IMR-90 (cell line): Measurements from ENCODE around the gene TPX2. TPM values are rescaled to one million over a fixed set of nuclear protein-coding genes. Genes with fewer than 3 reads are reported as not detected.

ENCODE experiments used
- ATAC-seq: fragments of 200-7000 bp; cut with Tn5 transposase; 2 replicates; pipeline ENCODE4 v1.9.1; 2020; ENCODE audit warnings: low read depth, mild to moderate bottlenecking, moderate library complexity
- BruUV-seq: library from RNA; stranded (reverse); fragments of 400-500 nt; replicated peaks from 2 replicates; lab custom pipeline; 2021; lab: Mats Ljungman, UMichigan
- CTCF ChIA-PET: fragments of 300-600 bp; formaldehyde crosslinking; extraction: SDS; loops from one replicate; lab custom pipeline; 2021; ENCODE audit warnings: antibody characterized with exemption; lab: Yijun Ruan, JAX
- POLR2A ChIA-PET: fragments of 300-600 bp; sonication (Branson Sonifier 250); formaldehyde crosslinking; loops from one replicate; lab custom pipeline; 2022; ENCODE audit warnings: antibody characterized with exemption; ENCODE audit not compliant: unreplicated experiment; lab: Charles Lee
- DNase-seq: peaks from one replicate; pipeline ENCODE4 v3.0.0; 2013
- H2AFZ ChIP-seq: replicated peaks from 2 replicates; pipeline ENCODE3; 2013; ENCODE audit warnings: low read length, mild to moderate bottlenecking; ENCODE audit not compliant: poor library complexity
- H2AK5ac ChIP-seq: 2 replicates; pipeline ENCODE4 v1.6.1; 2013; ENCODE audit warnings: low read depth, low read length, inconsistent platforms
- H2AK9ac ChIP-seq: replicated peaks from 2 replicates; pipeline ENCODE3; 2013; ENCODE audit warnings: mild to moderate bottlenecking, low read depth, low read length, moderate library complexity; ENCODE audit not compliant: poor library complexity
- H2BK120ac ChIP-seq: 2 replicates; pipeline ENCODE4 v1.6.1; 2013; ENCODE audit warnings: low read depth, low read length, inconsistent platforms
- H2BK15ac ChIP-seq: 3 replicates; pipeline ENCODE4 v1.6.1; 2013; ENCODE audit warnings: low read depth, low read length, inconsistent platforms
- H2BK20ac ChIP-seq: 2 replicates; pipeline ENCODE4 v1.6.1; 2013; ENCODE audit warnings: low read depth, mild to moderate bottlenecking, inconsistent platforms, low read length, moderate library complexity
- H2BK5ac ChIP-seq: 2 replicates; pipeline ENCODE4 v1.6.1; 2013; ENCODE audit warnings: mild to moderate bottlenecking, low read depth, low read length, inconsistent platforms; ENCODE audit not compliant: poor library complexity, severe bottlenecking
- H3K14ac ChIP-seq: replicated peaks from 2 replicates; pipeline ENCODE4 v1.6.1; 2013; ENCODE audit warnings: low read depth, low read length, inconsistent platforms
- H3K18ac ChIP-seq: 2 replicates; pipeline ENCODE4 v1.6.1; 2013; ENCODE audit warnings: low read depth, low read length, control low read depth
- H3K23ac ChIP-seq: 2 replicates; pipeline ENCODE4 v1.6.1; 2013; ENCODE audit warnings: low read depth, low read length, inconsistent platforms
- H3K27ac ChIP-seq: 2 replicates; pipeline ENCODE4 v1.5.1; 2013; ENCODE audit warnings: mild to moderate bottlenecking, control low read depth, low read length; ENCODE audit not compliant: insufficient read depth
- H3K27me3 ChIP-seq: 2 replicates; pipeline ENCODE4 v1.6.1; 2013; ENCODE audit warnings: low read length; ENCODE audit not compliant: control insufficient read depth, insufficient read depth
- H3K36me3 ChIP-seq: 2 replicates; pipeline ENCODE4 v1.6.1; 2013; ENCODE audit warnings: low read length, mixed read lengths; ENCODE audit not compliant: control insufficient read depth, insufficient read depth
- H3K4ac ChIP-seq: 2 replicates; pipeline ENCODE4 v1.6.1; 2013; ENCODE audit warnings: low read depth, low read length, inconsistent platforms
- H3K4me1 ChIP-seq: 2 replicates; pipeline ENCODE4 v1.6.1; 2013; ENCODE audit warnings: low read length, mixed read lengths; ENCODE audit not compliant: control insufficient read depth, insufficient read depth
- H3K4me2 ChIP-seq: 2 replicates; pipeline ENCODE4 v1.6.1; 2013; ENCODE audit warnings: low read depth, mild to moderate bottlenecking, control low read depth, low read length, moderate library complexity
- H3K4me3 ChIP-seq: 2 replicates; pipeline ENCODE4 v1.5.1; 2013; ENCODE audit warnings: low read depth, mild to moderate bottlenecking, control low read depth, low read length, moderate library complexity; ENCODE audit not compliant: insufficient read depth
- H3K56ac ChIP-seq: 2 replicates; pipeline ENCODE4 v1.6.1; 2013; ENCODE audit warnings: low read length, inconsistent platforms; ENCODE audit not compliant: insufficient read depth; ENCODE audit errors: extremely low read depth
- H3K79me1 ChIP-seq, 2 experiments: 2 replicates each; pipeline ENCODE4 v1.6.1; 2013; ENCODE audit warnings: low read length in 2 of 2, inconsistent platforms in 1 of 2, low read depth in 1 of 2
- H3K9ac ChIP-seq: 2 replicates; pipeline ENCODE4 v1.6.1; 2013; ENCODE audit warnings: low read depth, low read length, control low read depth
- H3K9me1 ChIP-seq: 2 replicates; pipeline ENCODE4 v1.6.1; 2013; ENCODE audit warnings: low read length, inconsistent platforms; ENCODE audit not compliant: insufficient read depth
- H3K9me3 ChIP-seq: 2 replicates; pipeline ENCODE4 v1.6.1; 2013; ENCODE audit warnings: low read length; ENCODE audit not compliant: control insufficient read depth, insufficient read depth
- H4K20me1 ChIP-seq: 2 replicates; pipeline ENCODE4 v1.6.1; 2013; ENCODE audit warnings: low read length, inconsistent platforms; ENCODE audit not compliant: insufficient read depth
- H4K5ac ChIP-seq: 2 replicates; pipeline ENCODE4 v1.6.1; 2013; ENCODE audit warnings: mild to moderate bottlenecking, low read depth, low read length, control low read depth
- H4K8ac ChIP-seq, 2 experiments: 2 replicates each; pipeline ENCODE4 v1.6.1; 2013; ENCODE audit warnings: low read depth in 2 of 2, low read length in 2 of 2, control low read depth in 1 of 2, inconsistent platforms in 1 of 2
- H4K91ac ChIP-seq: 2 replicates; pipeline ENCODE4 v1.6.1; 2013; ENCODE audit warnings: low read depth, low read length, inconsistent platforms; ENCODE audit not compliant: insufficient read depth
- ELK1 ChIP-seq: fragments of 150-350 bp; IDR thresholded peaks from 2 replicates; pipeline ENCODE4 v1.6.1; 2016; ENCODE audit warnings: low read depth, mild to moderate bottlenecking, low read length, moderate library complexity, borderline replicate concordance
- NFE2L2 ChIP-seq: fragments of 150-350 bp; IDR thresholded peaks from 2 replicates; pipeline ENCODE4 v1.6.1; 2016; ENCODE audit warnings: low read depth, mild to moderate bottlenecking, low read length
- POLR2A ChIP-seq: IDR thresholded peaks from 2 replicates; pipeline ENCODE4 v1.6.1; 2012; ENCODE audit warnings: mild to moderate bottlenecking, low read depth, low read length
- RCOR1 ChIP-seq: IDR thresholded peaks from 2 replicates; pipeline ENCODE4 v1.6.1; 2012; ENCODE audit warnings: mild to moderate bottlenecking, low read length, improper control_type of control experiment; ENCODE audit not compliant: insufficient replicate concordance
- RFX5 ChIP-seq: IDR thresholded peaks from 2 replicates; pipeline ENCODE4 v1.8.0; 2012; ENCODE audit warnings: low read depth, mild to moderate bottlenecking, low read length, moderate library complexity
- WGBS, 2 experiments: methylation state at CpG; one replicate each; pipeline versions ENCODE4 v1.1.5 to v1.1.7; 2013; ENCODE audit warnings: missing lambda C conversion rate in 2 of 2; ENCODE audit not compliant: insufficient read length in 1 of 2; ENCODE audit errors: extremely low coverage in 2 of 2; 5-methylcytosine and 5-hydroxymethylcytosine counted together
- dilution Hi-C: fragments of 300-500 bp; cut with HindIII; formaldehyde crosslinking; loops from one replicate; pipeline ENCODE4 v1.14.3; 2018; ENCODE audit warnings: low sequenced_read_pairs; ENCODE audit not compliant: unreplicated experiment
- in situ Hi-C: fragments of 300-500 bp; cut with MboI; formaldehyde crosslinking; loops from 3 replicates; pipeline ENCODE4 v1.14.3; 2019; ENCODE audit warnings: low sequenced_read_pairs, inconsistent platforms, mixed read lengths
- intact Hi-C: fragments of 100-400 bp; cut with micrococcal nuclease; formaldehyde crosslinking; loops from 2 replicates; pipeline ENCODE4 v1.10.0; 2022
- polyA plus RNA-seq, 3 experiments: library from polyadenylated mRNA; depleted of rRNA; stranded (reverse); fragments of >200 nt; gene quantifications; 2 replicates each; pipeline ENCODE4 v1.2.3, GENCODE V29; 2012; ENCODE audit warnings: low replicate concordance in 1 of 3
- total RNA-seq: library from RNA; depleted of rRNA; stranded (reverse); fragments of >200 nt; gene quantifications from 2 replicates; pipeline ENCODE4 v1.2.3, GENCODE V29; 2012
- TF ChIP-seq, protein P1 (sequence below): fragments of 150-350 bp; IDR thresholded peaks from 2 replicates; pipeline ENCODE4 v1.6.1; 2017; ENCODE audit warnings: mild to moderate bottlenecking, antibody characterized with exemption, low read length, low read depth

The TPX2 gene
- total and polyA plus RNA-seq, 2 of the 4 experiments (the other 2 are of a cell fraction), result 28.5 to 72.2 TPM

DNA sequence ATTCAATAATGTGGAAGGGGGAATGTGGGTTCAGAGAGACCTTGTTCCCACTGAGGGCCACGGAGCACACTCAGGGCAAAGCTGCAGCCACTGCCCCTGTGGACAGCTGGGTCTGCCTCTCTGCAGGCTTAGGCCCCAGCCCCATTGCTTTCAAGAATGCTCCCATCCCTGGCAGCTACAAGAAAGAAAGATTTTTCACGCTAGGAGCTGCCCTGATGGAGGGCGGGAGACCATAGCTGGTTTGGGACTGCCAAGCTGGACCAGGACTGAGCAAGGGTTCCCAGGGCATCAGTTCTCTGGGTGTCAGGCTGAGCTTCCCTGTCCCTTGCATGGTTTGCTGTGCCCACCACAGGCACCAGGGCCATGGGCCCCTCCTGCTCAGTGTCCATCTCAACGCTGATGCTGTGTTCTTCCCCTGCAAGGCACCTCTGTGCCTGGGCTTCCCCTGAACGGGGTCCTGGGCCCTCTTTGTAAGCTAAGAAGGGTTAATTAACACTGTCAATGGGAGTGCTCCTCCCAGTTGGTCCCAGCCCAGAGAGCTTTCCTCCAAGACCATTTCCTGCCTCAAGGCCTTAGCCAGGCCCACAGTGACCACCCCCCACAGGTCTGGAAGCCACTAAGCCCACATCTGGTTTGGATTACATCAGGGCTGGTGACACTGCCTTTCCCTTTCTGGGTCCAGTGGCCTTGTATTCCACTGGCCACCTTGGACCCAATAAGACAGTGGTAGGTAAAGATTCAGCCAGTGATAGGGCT lies 97.9 kb downstream of the TPX2 start:
- peaks cover 33% of the 10 kb centered on the region for H3K9me1 ChIP-seq
- no peak overlapping the region for H3K23ac ChIP-seq
- H3K4ac ChIP-seq, result peak overlapping the region; percentile 64
- peak overlapping the region; percentile 65; the same call in 1 of the 3 replicates for H2BK15ac ChIP-seq
- H3K18ac ChIP-seq, result no peak overlapping the region
- H2BK20ac ChIP-seq, result peak overlapping the region; percentile 46; the same call in 1 of the 2 replicates
- in situ Hi-C loops, result loop anchor here (25.0 kb wide), 2 partner anchors 650 to 825 kb away; partner anchors contain the start of gene C20orf203
- H3K4me2 ChIP-seq, result no peak overlapping the region
- TF ChIP-seq, protein P1, sequence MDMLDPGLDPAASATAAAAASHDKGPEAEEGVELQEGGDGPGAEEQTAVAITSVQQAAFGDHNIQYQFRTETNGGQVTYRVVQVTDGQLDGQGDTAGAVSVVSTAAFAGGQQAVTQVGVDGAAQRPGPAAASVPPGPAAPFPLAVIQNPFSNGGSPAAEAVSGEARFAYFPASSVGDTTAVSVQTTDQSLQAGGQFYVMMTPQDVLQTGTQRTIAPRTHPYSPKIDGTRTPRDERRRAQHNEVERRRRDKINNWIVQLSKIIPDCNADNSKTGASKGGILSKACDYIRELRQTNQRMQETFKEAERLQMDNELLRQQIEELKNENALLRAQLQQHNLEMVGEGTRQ, result no peak
- TF ChIP-seq NFE2L2, result no peak
- no peak for TF ChIP-seq ELK1
- TF ChIP-seq RFX5, result no peak
- TF ChIP-seq POLR2A, result no peak
- TF ChIP-seq RCOR1, result no peak
- no peak for DNase-seq
- CTCF ChIA-PET, result interaction anchor here (0.6 to 3.5 kb wide), 5 partner anchors 14 to 815 kb away, joined by 3 to 12 read pairs (median 4); no protein-coding TSS in a partner anchor
- 0 out of 4 replicates have a peak, but pooled peaks cover 0 to 4% of the 10 kb centered on the region in 2 experiments for H3K79me1 ChIP-seq
- peaks cover 3% of the 10 kb centered on the region; the same call in 1 of the 2 replicates for H3K27me3 ChIP-seq
- H2AFZ ChIP-seq, result peak overlapping the region; percentile 2
- 86% methylated on average over 1 of the region's 5 CpGs; no CpG with 5 or more reads in 1 of the 2 experiments for WGBS, 2 experiments
- H3K36me3 ChIP-seq, result no peaks in the 10 kb centered on the region
- H3K4me3 ChIP-seq, result no peak overlapping the region
- ATAC-seq, result no peak
- no TSS peak for BruUV-seq
- peaks cover 20% of the 10 kb centered on the region for H3K4me1 ChIP-seq
- H2AK9ac ChIP-seq, result peak overlapping the region; percentile 39
- H3K27ac ChIP-seq, result no peak overlapping the region
- no peak overlapping the region for H2BK5ac ChIP-seq
- POLR2A ChIA-PET, result no interaction called here
- no peaks in the 10 kb centered on the region for H3K9me3 ChIP-seq
- peak overlapping the region; percentile 59; the same call in 1 of the 2 replicates for H4K91ac ChIP-seq
- H3K56ac ChIP-seq, result no peak overlapping the region
- intact Hi-C loops, result no loop called here
- H3K14ac ChIP-seq, result peak overlapping the region; percentile 57
- H3K9ac ChIP-seq, result no peak overlapping the region
- no peak overlapping the region; a peak in 1 of 4 replicates for H4K8ac ChIP-seq
- peak overlapping the region; percentile 66; the same call in 1 of the 2 replicates for H2AK5ac ChIP-seq
- peak overlapping the region; percentile 66 for H2BK120ac ChIP-seq
- H4K20me1 ChIP-seq, result peaks cover 33% of the 10 kb centered on the region
- no peak overlapping the region for H4K5ac ChIP-seq
- dilution Hi-C loops, result no loop called here
